Islet precursor cell (in vitro differentiated cells): ENCODE results near the gene MICU1.
"Not testable (repeated sequence)": the region's sequence is repeated elsewhere in the genome, so short reads cannot be mapped to it uniquely, and the experiment has no call there.

Experiments used
- DNase-seq: peaks from one replicate; pipeline ENCODE4 v3.0.0-alpha.2; 2018

MICU1 gene

GRCh38 chr10:72375173-72375572 is 250.7 kb downstream of the MICU1 start:
- DNase-seq = peak; percentile 90

- DNase-seq = no peak
Observed at GRCh38 chr10:72370201-72370722, 255.6 kb downstream of the MICU1 start.

GRCh38 chr10:72367301-72367960 is 258.4 kb downstream of the MICU1 start:
- no peak for DNase-seq

- DNase-seq = no peak
Observed at GRCh38 chr10:72365106-72365895, 260.6 kb downstream of the MICU1 start.

- peak; percentile 94 for DNase-seq
Observed at GRCh38 chr10:72364239-72364777, 261.6 kb downstream of the MICU1 start.

- no peak for DNase-seq
Observed at GRCh38 chr10:72356987-72357386, 268.9 kb downstream of the MICU1 start.

GRCh38 chr10:72356115-72356514 is 269.8 kb downstream of the MICU1 start:
- DNase-seq = no peak

GRCh38 chr10:72355214-72355555 is 270.7 kb downstream of the MICU1 start:
- no peak for DNase-seq

GRCh38 chr10:72354356-72355213 is 271.3 kb downstream of the MICU1 start, which contains the start of gene DNAJB12:
TSS of gene DNAJB12 (minus strand) at chr10:72354919. CDS start at chr10:72354897, 22 bp downstream.
- DNase-seq = peak; percentile 97

GRCh38 chr10:72353965-72354355 is 271.9 kb downstream of the MICU1 start:
- no peak for DNase-seq

- DNase-seq = no peak
Observed at GRCh38 chr10:72353028-72353964, 272.6 kb downstream of the MICU1 start.

- no peak for DNase-seq
Observed at GRCh38 chr10:72351479-72351878, 274.4 kb downstream of the MICU1 start.

- no peak for DNase-seq
Observed at GRCh38 chr10:72349438-72349837, 276.4 kb downstream of the MICU1 start.

- peak; percentile 47 for DNase-seq
Observed at GRCh38 chr10:72348282-72348681, 277.6 kb downstream of the MICU1 start.

GRCh38 chr10:72346117-72346516 is 279.8 kb downstream of the MICU1 start:
- not testable (repeated sequence) for DNase-seq

- DNase-seq = peak; percentile 44
Observed at GRCh38 chr10:72344932-72345331, 280.9 kb downstream of the MICU1 start.

GRCh38 chr10:72342911-72343310 is 283.0 kb downstream of the MICU1 start:
- DNase-seq = peak; percentile 47

- peak; percentile 84 for DNase-seq
Observed at GRCh38 chr10:72340510-72341261, 285.2 kb downstream of the MICU1 start.

GRCh38 chr10:72338180-72338579 is 287.7 kb downstream of the MICU1 start:
- no peak for DNase-seq

- no peak for DNase-seq
Observed at GRCh38 chr10:72337722-72338121, 288.2 kb downstream of the MICU1 start.
